Liver (tissue), 9 donors: ENCODE results near the gene MRPS12. TPM values are rescaled to one million over a fixed set of nuclear protein-coding genes. Genes with fewer than 3 reads are reported as not detected.

ENCODE experiments used
- DNase-seq: peaks from one replicate; pipeline ENCODE4 v3.0.0-alpha.2; 2017; ENCODE audit warnings: low spot score
- H3K27ac ChIP-seq, 2 donors: one replicate each; pipeline ENCODE4 v1.7.0; 2013; ENCODE audit warnings: inconsistent platforms in 2 of 2, low read length in 2 of 2, control low read depth in 1 of 2, low read depth in 1 of 2, mild to moderate bottlenecking in 1 of 2
- H3K27me3 ChIP-seq, 4 donors: one replicate each; pipeline versions ENCODE4 v1.6.1 to v1.7.0; 2013; ENCODE audit warnings: low read length in 3 of 4, inconsistent platforms in 1 of 4, mild to moderate bottlenecking in 1 of 4, moderate library complexity in 1 of 4; ENCODE audit not compliant: control insufficient read depth in 4 of 4, insufficient read depth in 4 of 4
- H3K36me3 ChIP-seq, 4 donors: one replicate each; pipeline versions ENCODE4 v1.6.1 to v1.7.0; 2013; ENCODE audit warnings: low read length in 3 of 4, mild to moderate bottlenecking in 3 of 4, low read depth in 1 of 4, moderate library complexity in 1 of 4; ENCODE audit not compliant: control insufficient read depth in 4 of 4, insufficient read depth in 3 of 4
- H3K4me1 ChIP-seq, 4 donors: one replicate each; pipeline versions ENCODE4 v1.6.1 to v1.7.0; 2013; ENCODE audit warnings: low read length in 3 of 4, mild to moderate bottlenecking in 3 of 4, moderate library complexity in 1 of 4; ENCODE audit not compliant: control insufficient read depth in 4 of 4, insufficient read depth in 4 of 4
- H3K4me3 ChIP-seq, 3 donors: one replicate each; pipeline versions ENCODE4 v1.6.1 to v1.7.0; 2013; ENCODE audit warnings: low read length in 3 of 3, control low read depth in 1 of 3, low read depth in 1 of 3, mild to moderate bottlenecking in 1 of 3
- H3K9ac ChIP-seq, 2 donors: one replicate each; pipeline ENCODE4 v1.7.0; 2013; ENCODE audit warnings: low read length in 2 of 2, mild to moderate bottlenecking in 2 of 2, moderate library complexity in 2 of 2, control low read depth in 1 of 2, low read depth in 1 of 2
- H3K9me3 ChIP-seq, 4 donors: one replicate each; pipeline versions ENCODE4 v1.6.1 to v1.7.0; 2013; ENCODE audit warnings: low read length in 3 of 4; ENCODE audit not compliant: control insufficient read depth in 4 of 4
- ATF3 ChIP-seq: IDR thresholded peaks from 2 replicates; pipeline ENCODE4 v1.6.1; 2016; ENCODE audit warnings: antibody characterized with exemption
- CTCF ChIP-seq: fragments of 150-350 bp; IDR thresholded peaks from 2 replicates; pipeline ENCODE4 v1.5.1; 2017; ENCODE audit warnings: improper control_type of control experiment, low read depth, low read length; ENCODE audit not compliant: missing input control
- EGR1 ChIP-seq, 2 donors: IDR thresholded peaks; 2 replicates each; pipeline ENCODE4 v1.6.1; 2016 to 2018; ENCODE audit warnings: antibody characterized with exemption in 2 of 2, low read depth in 2 of 2
- FOXA1 ChIP-seq: IDR thresholded peaks from 2 replicates; pipeline ENCODE4 v1.6.1; 2016; ENCODE audit warnings: antibody characterized with exemption
- FOXA2 ChIP-seq: IDR thresholded peaks from 2 replicates; pipeline ENCODE4 v1.6.1; 2016; ENCODE audit warnings: antibody characterized with exemption
- GABPA ChIP-seq, 2 donors: IDR thresholded peaks in 1 of 2; conservative IDR thresholded peaks in 1 of 2; 2 replicates each; pipeline ENCODE4 v1.6.1; 2016; ENCODE audit warnings: antibody characterized with exemption in 2 of 2, mild to moderate bottlenecking in 1 of 2, moderate library complexity in 1 of 2
- HNF4A ChIP-seq, 2 donors: conservative IDR thresholded peaks; 2 replicates each; pipeline ENCODE4 v1.6.1; 2016; ENCODE audit warnings: antibody characterized with exemption in 2 of 2, mild to moderate bottlenecking in 2 of 2
- HNF4G ChIP-seq: IDR thresholded peaks from 2 replicates; pipeline ENCODE4 v1.6.1; 2016; ENCODE audit warnings: antibody characterized with exemption
- JUND ChIP-seq, 2 donors: IDR thresholded peaks; 2 replicates each; pipeline ENCODE4 v1.6.1; 2016; ENCODE audit warnings: antibody characterized with exemption in 2 of 2
- MAX ChIP-seq: IDR thresholded peaks from 2 replicates; pipeline ENCODE4 v1.6.1; 2016; ENCODE audit warnings: antibody characterized with exemption
- NR2F2 ChIP-seq: IDR thresholded peaks from 2 replicates; pipeline ENCODE4 v1.6.1; 2016; ENCODE audit warnings: antibody characterized with exemption
- RAD21 ChIP-seq, 2 donors: IDR thresholded peaks; 2 replicates each; pipeline ENCODE4 v1.6.1; 2016; ENCODE audit warnings: antibody characterized with exemption in 2 of 2, mild to moderate bottlenecking in 2 of 2
- REST ChIP-seq: IDR thresholded peaks from 2 replicates; pipeline ENCODE4 v1.6.1; 2016; ENCODE audit warnings: antibody characterized with exemption, mild to moderate bottlenecking
- RXRA ChIP-seq, 2 donors: IDR thresholded peaks; 2 replicates each; pipeline ENCODE4 v1.6.1; 2017 to 2018; ENCODE audit warnings: antibody characterized with exemption in 2 of 2, mild to moderate bottlenecking in 1 of 2
- SP1 ChIP-seq: IDR thresholded peaks from 2 replicates; pipeline ENCODE4 v1.6.1; 2018; ENCODE audit warnings: antibody characterized with exemption, mild to moderate bottlenecking
- TAF1 ChIP-seq: conservative IDR thresholded peaks from 2 replicates; pipeline ENCODE4 v1.6.1; 2016; ENCODE audit warnings: antibody characterized with exemption, mild to moderate bottlenecking
- YY1 ChIP-seq: IDR thresholded peaks from 2 replicates; pipeline ENCODE4 v1.6.1; 2016; ENCODE audit warnings: antibody characterized with exemption, mild to moderate bottlenecking
- ZBTB33 ChIP-seq: IDR thresholded peaks from 2 replicates; pipeline ENCODE4 v1.6.1; 2016; ENCODE audit warnings: antibody characterized with exemption
- WGBS: extraction: QIAGEN DNeasy Blood & Tissue Kit; methylation state at CpG from one replicate; pipeline ENCODE4 v1.1.7; 2013; 5-methylcytosine and 5-hydroxymethylcytosine counted together
- polyA plus RNA-seq, 2 donors: library from polyadenylated mRNA; stranded (reverse) in 1 of 2; unstranded in 1 of 2; fragments of 200-250 nt in 1 of 2; fragments of >200 nt in 1 of 2; fragmentation: Nextera tagmentation in 1 of 2; extraction: Ambion mirVana in 1 of 2; gene quantifications; one replicate each; pipeline versions ENCODE4 v1.2.1 to v1.2.3, GENCODE V29; 2013 to 2015
- total RNA-seq, 2 donors: library from RNA; depleted of rRNA; stranded (reverse); fragments of >200 nt; gene quantifications; one replicate each; pipeline ENCODE4 v1.2.3, GENCODE V29; 2014
- donor health status: healthy.
- donor health status: healthy.
- donor health status: healthy.
- donor health status: healthy.
- donor health status: healthy.

The MRPS12 gene
- total and polyA plus RNA-seq, 4 donors, result 19.0 to 62.0 (median 39.9) TPM

GRCh38 chr19:38904581-38905539 lies 25.9 kb upstream of the MRPS12 start:
- Histone ChIP-seq H3K27me3 (no peaks in the 10 kb centered on the region), H3K4me3 (no peak overlapping the region), H3K36me3 (peaks cover 10 to 21% (median 18%) of the 10 kb centered on the region in 4 donors), H3K4me1 (peaks cover 2 to 24% (median 7%) of the 10 kb centered on the region in 4 donors), H3K9me3 (peaks cover 0 to 3% (median 0%) of the 10 kb centered on the region in 4 donors), H3K9ac (no peak overlapping the region), H3K27ac (peak overlapping the region; percentile 77 to 82)
- 72% methylated on average over 35 of the region's 35 CpGs for WGBS
- TF ChIP-seq FOXA1 (peak; percentile 72), HNF4G (peak; percentile 88), TAF1 (no peak), ZBTB33 (peak; percentile 76), JUND (IDR thresholded peaks at IDR 0.05) (peak; percentile 56 to 76), MAX (no peak), YY1 (peak; percentile 73), NR2F2 (peak; percentile 97), EGR1 (IDR thresholded peaks at IDR 0.05; ENCODE audit: low read depth in 2 of 2) (peak in 1 of 2 donors; percentile 68), FOXA2 (peak; percentile 56), RXRA (IDR thresholded peaks at IDR 0.05) (peak; percentile 94 to 95), REST (peak; percentile 33), GABPA (IDR thresholded peaks at IDR 0.05 in 1 of 2, conservative IDR thresholded peaks at IDR 0.05 in 1 of 2) (peak in 1 of 2 donors; percentile 40), HNF4A (conservative IDR thresholded peaks at IDR 0.05) (peak; percentile 97 to 98), SP1 (peak; percentile 80), RAD21 (IDR thresholded peaks at IDR 0.05) (no peak), ATF3 (peak; percentile 86), CTCF (no peak)
- no peak for DNase-seq
